DMS153 (cell line): Measurements from ENCODE around the gene DLGAP3.

Experiments
- DNase-seq: peaks from one replicate; lab custom pipeline; 2025; lab: John Stamatoyannopoulos, UW

Gene DLGAP3

DNA sequence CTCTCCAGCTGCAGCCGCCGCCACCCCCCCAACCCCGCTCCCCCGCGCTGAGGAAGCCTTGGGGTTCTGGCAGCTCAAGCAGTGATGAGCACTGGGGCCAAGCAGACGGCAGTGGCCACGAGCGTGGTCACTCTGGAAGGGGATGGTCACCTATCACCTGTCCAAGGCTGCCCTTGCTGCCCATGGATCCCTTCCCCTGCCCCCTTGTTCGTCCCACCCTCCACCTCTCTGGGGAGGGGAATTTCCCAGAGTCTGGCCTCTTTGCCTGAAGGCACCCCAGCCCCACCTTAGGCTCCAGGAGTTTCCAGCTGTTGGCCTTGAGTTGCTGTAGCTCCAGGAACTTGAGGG lies 62.7 kb downstream of the DLGAP3 start:
- no peak for DNase-seq

DNA sequence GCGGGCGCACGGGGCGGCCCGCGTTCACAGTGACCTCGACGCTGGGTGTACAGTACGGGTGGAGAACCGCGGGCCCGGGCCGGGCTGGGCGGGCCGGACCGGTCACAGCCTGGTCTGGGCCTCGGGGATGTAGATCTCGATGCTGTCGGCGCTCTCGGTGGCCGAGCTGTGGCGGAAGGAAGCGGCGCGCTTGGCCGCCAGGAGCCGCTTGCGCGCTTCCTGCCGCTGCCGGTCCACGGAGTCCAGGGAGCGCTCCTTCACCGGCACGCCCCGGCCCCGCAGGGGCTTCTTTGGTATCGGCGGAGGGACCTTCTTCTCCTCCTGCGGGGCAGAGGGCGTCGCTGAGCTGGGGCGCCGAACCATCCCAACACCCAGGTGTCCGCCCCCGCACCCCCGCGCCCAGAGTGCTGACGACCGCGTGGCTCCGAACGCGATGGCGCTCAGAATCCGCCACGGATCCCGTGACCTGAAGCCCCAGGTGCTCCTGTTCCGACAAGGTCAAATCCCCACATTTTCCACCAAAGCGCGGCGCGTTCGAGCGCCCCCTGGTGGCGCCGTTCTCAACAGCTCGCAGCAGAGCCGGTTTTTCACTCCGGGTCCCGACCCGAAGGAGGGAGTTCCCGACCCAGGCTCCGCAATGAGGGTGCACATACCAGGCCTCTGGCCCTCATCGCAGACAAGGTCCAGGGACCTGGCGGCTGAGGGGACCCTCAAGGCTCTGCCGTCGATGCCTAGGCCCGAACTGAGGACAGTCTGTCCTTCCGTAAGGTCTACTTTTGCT lies 63.3 kb downstream of the DLGAP3 start:
- DNase-seq = peak; percentile 81

DNA sequence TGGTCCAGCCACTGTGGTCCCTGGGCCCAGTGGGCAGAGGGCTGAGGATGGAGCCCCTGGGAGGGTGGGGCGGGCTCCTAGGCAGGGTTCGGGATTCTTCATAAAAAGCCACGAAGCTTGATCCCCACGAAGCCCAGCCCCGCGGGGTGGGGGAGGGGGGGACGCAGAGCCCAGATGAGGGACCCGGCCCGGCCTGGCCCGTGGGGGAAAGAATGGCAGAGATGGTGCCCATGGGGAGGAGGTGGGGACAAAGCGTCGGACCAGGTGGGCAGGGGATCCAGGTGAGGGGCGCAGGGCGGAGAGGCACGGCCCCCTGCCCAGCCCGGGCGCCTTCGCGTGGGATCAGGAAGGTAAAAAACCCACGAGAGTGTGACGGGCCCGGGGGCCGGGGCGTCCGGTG lies 63.9 kb downstream of the DLGAP3 start:
- no peak for DNase-seq

DNA sequence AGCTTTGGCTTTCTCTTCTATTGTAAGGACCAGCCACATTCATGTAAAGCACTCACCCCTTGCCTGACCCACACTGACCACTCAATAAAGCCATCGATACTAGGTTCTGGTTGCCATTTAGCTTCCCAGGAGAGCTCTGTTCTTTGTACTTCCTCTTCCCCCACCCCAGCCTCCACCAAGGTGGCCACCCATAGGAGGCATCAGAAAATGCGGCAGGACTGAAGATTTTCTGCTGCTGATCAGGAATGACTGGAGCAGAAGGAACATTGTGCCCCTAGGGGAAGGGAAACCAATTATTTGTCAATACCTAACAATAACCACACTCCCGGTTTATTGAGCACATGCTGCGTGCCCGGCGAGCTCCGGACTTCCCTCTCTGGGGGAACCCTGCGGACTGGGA lies 64.7 kb downstream of the DLGAP3 start:
- DNase-seq = no peak

DNA sequence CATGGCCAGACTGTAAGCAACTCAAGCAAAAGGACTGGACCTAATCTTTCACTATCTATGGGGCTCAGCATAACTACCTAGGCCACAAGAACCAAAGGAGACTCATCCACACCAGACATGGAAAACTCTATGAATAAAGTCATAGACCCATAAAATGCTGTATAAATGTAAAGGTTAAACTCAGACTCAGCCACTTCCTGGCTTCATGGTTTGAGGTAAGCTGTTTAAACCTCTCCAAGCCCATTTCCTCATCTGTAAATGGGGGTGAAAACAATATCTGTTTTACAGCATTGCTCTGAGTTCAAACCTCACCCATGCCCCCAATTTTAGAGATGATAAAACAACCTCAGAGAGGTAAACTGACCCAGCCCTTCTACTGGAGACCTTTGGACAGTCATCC lies 65.9 kb downstream of the DLGAP3 start:
- DNase-seq = no peak

DNA sequence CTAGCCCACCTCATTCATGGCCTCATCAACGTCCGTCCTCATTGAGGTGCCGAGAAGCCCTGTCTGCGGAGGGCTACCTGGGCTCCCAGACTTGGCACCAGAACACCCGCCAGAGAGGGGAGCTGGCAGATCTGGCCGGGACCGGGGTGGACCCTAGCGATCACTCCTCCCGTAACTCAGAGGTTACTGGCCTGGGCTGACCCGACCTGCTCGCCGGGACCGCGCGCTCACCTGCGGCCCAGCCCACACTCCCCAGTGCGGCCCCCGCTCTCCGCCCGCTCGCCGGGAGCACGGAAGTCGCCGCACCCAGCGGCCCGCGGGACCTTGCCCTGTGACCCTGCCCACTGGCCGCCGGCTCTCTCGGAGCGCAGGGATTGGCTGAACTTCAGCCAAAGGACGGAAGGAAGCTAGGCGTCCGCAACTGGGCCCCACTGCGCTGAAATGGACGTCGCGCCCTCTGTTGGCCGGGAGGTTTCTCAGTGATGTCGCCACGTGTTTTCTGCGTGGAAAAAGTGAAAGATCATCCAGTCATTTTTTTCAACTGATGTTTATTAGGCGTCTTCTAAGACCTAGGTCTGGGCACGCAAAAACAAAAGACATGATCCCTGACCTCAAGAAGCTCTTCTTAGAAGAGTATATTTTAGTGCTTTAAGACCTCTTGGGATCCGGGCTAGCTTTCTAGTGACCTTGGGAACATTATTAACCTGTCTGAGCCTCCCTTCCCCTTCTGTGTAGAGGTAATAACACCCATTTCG lies 69.8 kb downstream of the DLGAP3 start, which contains the start of gene SMIM12:
Gene SMIM12, minus strand, starts transcription at position 304 of the 755 bp plus-strand sequence. CDS start 3,772 bp downstream, outside the sequence.
- DNase-seq = peak; percentile 92

DNA sequence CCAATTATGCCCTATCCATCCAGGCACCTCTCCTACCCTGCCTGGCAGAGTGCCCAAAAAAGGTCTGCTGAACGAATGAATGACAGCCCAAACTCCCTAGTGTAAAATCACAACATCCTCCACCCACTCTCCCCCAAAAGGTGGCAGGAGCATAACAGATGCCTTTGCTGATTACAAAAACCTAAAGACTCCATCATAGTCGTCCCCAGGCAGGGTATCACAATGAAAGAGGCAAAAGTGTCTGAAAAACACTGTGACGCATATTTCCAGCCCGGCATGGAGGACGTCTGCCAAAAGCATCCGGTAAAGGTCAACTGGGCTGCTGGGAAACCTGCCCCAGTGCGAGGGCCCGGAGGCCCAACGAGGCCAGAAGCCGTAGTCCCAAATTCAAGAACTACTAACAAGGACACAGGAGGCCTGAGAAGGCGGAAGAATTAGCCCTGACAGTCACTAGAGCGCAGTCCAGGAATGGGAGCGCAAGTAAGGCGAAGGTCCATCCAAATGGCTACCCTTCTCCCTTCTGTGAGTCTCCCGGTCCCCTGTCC lies 70.5 kb downstream of the DLGAP3 start:
- no peak for DNase-seq

- DNase-seq = no peak
These were observed 72.8 kb downstream of the DLGAP3 start for GRCh38 chr1:34856697-34857096.

- DNase-seq = peak; percentile 96
These were observed 76.7 kb downstream of the DLGAP3 start for GRCh38 chr1:34852677-34853217.

DNA sequence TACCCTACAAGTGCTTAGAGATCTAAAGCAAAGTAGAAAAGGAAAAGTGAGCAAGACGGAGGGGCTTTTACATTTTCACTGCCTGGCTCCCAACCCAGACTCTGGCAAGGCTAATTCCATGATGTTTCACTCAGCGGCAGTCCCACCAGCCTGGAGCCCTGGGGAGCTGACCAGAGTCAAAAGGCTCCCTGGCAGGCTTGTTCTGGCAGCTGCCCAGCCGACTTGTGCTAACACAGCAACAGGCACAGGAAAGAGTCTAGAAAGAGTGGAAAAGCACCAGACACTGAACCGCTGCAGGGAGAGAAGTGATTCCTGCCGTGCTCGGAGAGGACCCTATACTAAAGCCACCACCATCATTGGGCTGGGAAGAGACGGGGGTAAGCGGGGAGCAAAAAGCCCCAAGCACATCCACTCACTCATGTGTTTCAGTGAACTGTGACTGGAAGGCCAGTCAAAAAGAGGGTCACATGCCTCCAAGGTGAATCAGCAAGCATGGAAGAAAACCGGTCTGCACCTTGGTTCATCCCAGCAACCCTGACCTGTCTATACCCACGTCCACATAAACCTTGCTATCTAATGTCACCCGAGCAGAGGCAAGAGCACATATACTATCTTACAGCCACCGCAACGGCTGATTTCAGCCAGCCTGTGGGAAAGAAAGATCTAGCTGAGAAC lies 77.9 kb downstream of the DLGAP3 start:
- DNase-seq = no peak

GRCh38 chr1:34850382-34850781 lies 79.1 kb downstream of the DLGAP3 start:
- peak; percentile 34 for DNase-seq

DNA sequence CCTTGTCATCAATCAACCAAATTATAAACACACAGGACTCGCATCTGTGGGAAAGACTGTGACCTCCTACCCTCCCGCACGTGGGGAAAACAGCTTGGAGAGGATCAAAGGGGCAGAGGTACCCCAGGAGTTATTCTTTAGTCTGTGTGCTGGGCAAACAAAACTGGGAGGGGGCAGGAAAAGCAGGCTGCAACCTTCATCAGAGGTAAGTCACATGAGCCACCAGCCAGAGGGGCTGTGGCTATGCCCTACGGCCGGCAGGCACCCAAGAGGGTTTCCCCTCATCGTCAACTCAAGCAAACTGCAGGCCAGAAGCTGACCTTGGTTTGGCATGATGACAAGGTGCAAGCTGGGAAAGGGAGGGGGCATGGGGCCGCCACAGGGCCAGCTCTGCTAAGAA lies 82.4 kb downstream of the DLGAP3 start:
- no peak for DNase-seq

DNA sequence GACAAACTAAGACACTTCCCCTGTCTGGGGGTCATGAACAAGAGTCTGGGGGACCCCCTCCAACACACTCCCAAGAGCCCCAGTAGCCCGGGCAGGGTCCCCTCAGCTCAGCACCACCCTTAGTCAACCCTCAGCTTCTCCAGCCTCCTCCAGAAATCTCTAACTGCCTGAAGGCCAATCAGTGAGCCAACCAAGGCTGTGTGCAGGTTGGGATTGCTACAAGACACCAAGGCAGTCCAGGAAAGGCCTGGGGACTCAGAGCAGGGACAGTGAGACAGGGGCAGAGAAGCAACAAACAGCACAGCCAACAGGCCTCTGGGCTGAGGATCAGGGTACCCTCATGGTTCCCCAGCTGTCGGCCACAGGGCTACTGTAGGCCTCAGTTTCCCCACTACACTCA lies 83.2 kb downstream of the DLGAP3 start:
- DNase-seq = no peak

DNA sequence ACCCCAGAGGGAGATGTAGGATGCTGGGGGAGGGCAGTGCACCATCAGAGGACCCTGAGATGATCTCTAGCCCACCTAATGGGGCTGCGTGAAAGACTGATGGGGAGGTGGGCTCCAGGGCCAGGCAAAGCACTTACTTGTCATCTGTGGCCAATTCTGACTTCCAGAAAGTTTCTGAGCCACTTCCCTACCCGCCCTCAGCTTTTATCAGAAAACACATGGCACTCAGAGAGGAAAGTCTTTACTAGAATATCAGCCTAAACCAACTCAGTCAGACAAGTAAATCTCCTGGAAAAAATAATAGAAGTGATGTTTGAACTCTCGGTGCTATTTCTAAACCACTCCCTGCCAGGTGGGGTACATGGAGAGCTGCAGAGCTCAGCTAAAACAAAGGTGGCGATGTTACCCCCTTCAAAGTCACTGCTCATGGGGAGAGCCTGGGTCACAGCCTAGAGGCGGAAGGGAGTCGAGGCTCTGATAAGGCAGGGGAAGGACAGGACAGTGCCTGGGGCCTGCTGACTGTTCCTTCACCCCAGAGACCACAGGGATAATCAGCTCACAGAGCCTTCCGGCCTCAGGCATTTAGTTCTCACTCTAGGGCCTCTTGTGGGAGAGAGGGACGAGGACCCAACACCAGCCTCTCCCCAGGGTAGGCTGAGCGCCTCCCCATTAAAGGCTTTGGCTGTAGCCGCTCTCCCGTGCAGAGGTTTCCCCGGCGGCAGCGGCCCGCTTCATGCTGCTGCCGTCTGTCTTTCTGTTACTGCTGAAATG lies 84.1 kb downstream of the DLGAP3 start:
- no peak for DNase-seq

GRCh38 chr1:34844252-34844634 lies 85.2 kb downstream of the DLGAP3 start:
- peak; percentile 52 for DNase-seq

GRCh38 chr1:34843392-34844251 lies 85.8 kb downstream of the DLGAP3 start:
- no peak for DNase-seq

- DNase-seq = no peak
These were observed 86.5 kb downstream of the DLGAP3 start for GRCh38 chr1:34842952-34843371.

DNA sequence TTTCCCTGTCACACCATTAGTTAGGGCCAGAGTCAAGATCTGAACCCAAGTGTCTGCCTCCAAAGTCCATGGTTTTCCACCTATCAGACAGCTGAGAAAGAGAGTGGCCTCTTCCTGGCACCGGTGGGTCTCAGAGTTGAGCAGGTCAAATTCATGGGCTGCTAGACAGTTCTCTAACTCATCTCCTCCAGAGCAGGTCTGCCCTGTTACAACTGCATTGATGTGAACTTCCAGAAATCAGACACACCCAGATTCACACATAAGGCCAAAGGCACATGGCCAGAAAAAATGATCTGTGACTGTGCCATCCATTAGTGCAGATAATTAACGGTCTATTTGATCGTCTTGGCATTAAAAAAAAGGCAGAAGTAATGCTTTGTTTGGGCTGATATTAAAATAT lies 87.4 kb downstream of the DLGAP3 start:
- DNase-seq = no peak

DNA sequence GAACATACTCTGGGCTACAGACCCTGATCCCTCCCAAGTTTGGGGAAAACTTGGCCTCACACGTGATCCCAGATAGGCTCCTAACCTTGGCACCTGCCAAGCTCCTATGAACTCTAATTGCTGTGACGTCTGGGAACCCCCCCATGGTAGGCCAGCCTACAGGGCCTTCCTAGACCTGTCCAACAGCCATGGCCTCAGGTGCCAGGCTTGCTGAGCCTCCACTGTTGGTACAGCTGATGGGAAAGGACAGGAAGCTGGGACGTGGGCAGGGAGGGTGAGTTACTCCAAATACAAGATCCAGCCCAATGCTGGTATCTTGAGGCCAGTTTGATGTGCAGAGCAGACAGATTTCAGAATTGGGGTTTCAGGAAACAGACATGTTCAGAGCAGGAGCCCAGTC lies 89.0 kb downstream of the DLGAP3 start:
- DNase-seq = no peak

GRCh38 chr1:34839526-34840305 lies 89.7 kb downstream of the DLGAP3 start:
- no peak for DNase-seq
